Muscle of back (tissue), 11 donors: ENCODE measurements around the gene ESYT1. TPM values are rescaled to one million over a fixed set of nuclear protein-coding genes. Genes with fewer than 3 reads are reported as not detected.
"Not testable (repeated sequence)": the region's sequence is repeated elsewhere in the genome, so short reads cannot be mapped to it uniquely, and the experiment has no call there.

ENCODE experiments used
- DNase-seq, 3 donors: peaks; one replicate each; pipeline versions ENCODE4 v3.0.0 to v3.0.0-alpha.2; 2013
- polyA plus RNA-seq, 10 donors: library from polyadenylated mRNA; unstranded; fragments of 120-200 nt; gene quantifications; one replicate each; pipeline ENCODE4 v1.2.1, GENCODE V29; 2013; ENCODE audit not compliant: insufficient read length in 10 of 10

Gene ESYT1
- polyA plus RNA-seq, 10 donors, result 64.1 to 91.1 (median 79.6) TPM

GRCh38 chr12:56101045-56101444 lies 27.0 kb upstream of the ESYT1 start:
- DNase-seq, result no peak

GRCh38 chr12:56102683-56103065 lies 25.4 kb upstream of the ESYT1 start:
- DNase-seq, result no peak

- DNase-seq, result no peak
These were observed 24.9 kb upstream of the ESYT1 start for GRCh38 chr12:56103066-56103711.

- DNase-seq, result no peak
These were observed 24.3 kb upstream of the ESYT1 start for GRCh38 chr12:56103823-56104108.

GRCh38 chr12:56104109-56104814 lies 23.8 kb upstream of the ESYT1 start, which contains the start of gene PA2G4:
PA2G4 (plus strand) TSS chr12:56104559; CDS start chr12:56104738, 179 bp downstream.
- peak; percentile 97 to 99 (median 99) for DNase-seq

- DNase-seq, result no peak
These were observed 23.1 kb upstream of the ESYT1 start for GRCh38 chr12:56104815-56105608.

GRCh38 chr12:56105609-56105902 lies 22.5 kb upstream of the ESYT1 start:
- no peak for DNase-seq

- DNase-seq, result no peak
These were observed 20.8 kb upstream of the ESYT1 start for GRCh38 chr12:56107242-56107641.

GRCh38 chr12:56110571-56110970 lies 17.5 kb upstream of the ESYT1 start:
- no peak for DNase-seq

GRCh38 chr12:56114084-56114483 lies 14.0 kb upstream of the ESYT1 start:
- DNase-seq, result no peak

- peak in 2 of 3 donors; percentile 21 to 47 for DNase-seq
These were observed 12.7 kb upstream of the ESYT1 start for GRCh38 chr12:56115329-56115728.

GRCh38 chr12:56116267-56117081 lies 11.6 kb upstream of the ESYT1 start, which contains the start of gene RPL41:
RPL41 (plus strand) TSS chr12:56116633.
- peak; percentile 97 to 99 (median 98) for DNase-seq

GRCh38 chr12:56117082-56117706 lies 10.9 kb upstream of the ESYT1 start:
- not testable (repeated sequence) for DNase-seq

- DNase-seq, result peak; percentile 99 to 100 (median 100)
These were observed 10.0 kb upstream of the ESYT1 start, which contains the start of gene ZC3H10 for GRCh38 chr12:56117778-56118687. ZC3H10 (plus strand) TSS chr12:56118266; CDS start chr12:56120563, 2,297 bp downstream.

- peak in 1 of 3 donors; percentile 22 for DNase-seq
These were observed 9.2 kb upstream of the ESYT1 start for GRCh38 chr12:56118688-56119357.

- peak; percentile 84 to 91 (median 89) for DNase-seq
These were observed 8.7 kb upstream of the ESYT1 start for GRCh38 chr12:56119361-56119796.

GRCh38 chr12:56120158-56120846 lies 7.8 kb upstream of the ESYT1 start:
- no peak for DNase-seq

- DNase-seq, result no peak
These were observed 6.7 kb upstream of the ESYT1 start for GRCh38 chr12:56121204-56121870.
